Suprapubic skin (tissue), 4 donors: Measurements from ENCODE around the gene KAZALD1.

Experiments
- EP300 ChIP-seq: sonication (generic); formaldehyde crosslinking; IDR thresholded peaks from one replicate; pipeline ENCODE4 v1.6.1; 2017; ENCODE audit warnings: antibody characterized with exemption
- POLR2A ChIP-seq, 2 donors: fragments of 450-650 bp; IDR thresholded peaks; one replicate each; pipeline ENCODE4 v1.6.1; 2017; ENCODE audit warnings: antibody characterized with exemption in 2 of 2, mild to moderate bottlenecking in 2 of 2, moderate library complexity in 2 of 2
- POLR2AphosphoS5 ChIP-seq, 3 donors: sonication (generic); formaldehyde crosslinking; IDR thresholded peaks; one replicate each; pipeline ENCODE4 v1.6.1; 2017; ENCODE audit warnings: antibody characterized with exemption in 3 of 3
- TF ChIP-seq, protein P1 (sequence below), 2 donors: fragments of 200-600 bp in 1 of 2; fragments of 450-650 bp in 1 of 2; sonication (generic) in 1 of 2; IDR thresholded peaks; one replicate each; pipeline ENCODE4 v1.5.1; 2016 to 2019; ENCODE audit warnings: antibody characterized with exemption in 2 of 2, mild to moderate bottlenecking in 1 of 2, moderate library complexity in 1 of 2

DNA sequence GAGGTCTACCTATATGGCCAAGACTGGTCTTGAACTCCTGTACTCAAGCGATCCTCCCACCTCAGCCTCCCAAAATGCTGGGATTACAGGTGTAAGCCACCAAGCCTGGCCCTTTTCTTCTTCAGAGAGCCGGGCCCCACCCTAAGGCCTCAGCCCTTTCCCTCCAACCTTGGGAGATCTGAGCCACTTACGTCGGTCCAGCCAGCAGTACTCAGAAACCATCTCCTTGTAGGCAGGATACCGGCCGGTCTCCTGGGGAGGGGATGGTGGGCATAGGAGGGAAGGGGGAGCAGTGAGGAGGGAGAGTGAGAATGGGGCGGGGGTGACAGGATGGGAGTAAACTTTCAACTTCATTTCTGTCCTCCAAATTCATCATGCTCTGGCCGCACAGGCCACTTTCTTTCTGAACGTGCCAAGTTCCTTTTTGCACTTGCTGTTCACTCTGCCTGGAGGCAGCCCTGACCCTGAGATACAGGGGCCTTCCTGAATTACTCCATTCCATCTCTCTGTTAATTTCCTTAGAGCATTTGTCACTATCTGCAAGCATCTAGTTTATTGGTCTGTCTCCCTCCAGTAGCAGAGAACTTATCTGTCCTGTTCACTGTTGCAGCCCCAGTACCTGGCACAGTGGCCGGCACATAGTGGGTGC lies 41.2 kb upstream of the KAZALD1 start:
- TF ChIP-seq POLR2A (IDR thresholded peaks at IDR 0.05) (no peak), EP300 (no peak), POLR2AphosphoS5 (IDR thresholded peaks at IDR 0.05) (no peak)
- TF ChIP-seq, protein P1, sequence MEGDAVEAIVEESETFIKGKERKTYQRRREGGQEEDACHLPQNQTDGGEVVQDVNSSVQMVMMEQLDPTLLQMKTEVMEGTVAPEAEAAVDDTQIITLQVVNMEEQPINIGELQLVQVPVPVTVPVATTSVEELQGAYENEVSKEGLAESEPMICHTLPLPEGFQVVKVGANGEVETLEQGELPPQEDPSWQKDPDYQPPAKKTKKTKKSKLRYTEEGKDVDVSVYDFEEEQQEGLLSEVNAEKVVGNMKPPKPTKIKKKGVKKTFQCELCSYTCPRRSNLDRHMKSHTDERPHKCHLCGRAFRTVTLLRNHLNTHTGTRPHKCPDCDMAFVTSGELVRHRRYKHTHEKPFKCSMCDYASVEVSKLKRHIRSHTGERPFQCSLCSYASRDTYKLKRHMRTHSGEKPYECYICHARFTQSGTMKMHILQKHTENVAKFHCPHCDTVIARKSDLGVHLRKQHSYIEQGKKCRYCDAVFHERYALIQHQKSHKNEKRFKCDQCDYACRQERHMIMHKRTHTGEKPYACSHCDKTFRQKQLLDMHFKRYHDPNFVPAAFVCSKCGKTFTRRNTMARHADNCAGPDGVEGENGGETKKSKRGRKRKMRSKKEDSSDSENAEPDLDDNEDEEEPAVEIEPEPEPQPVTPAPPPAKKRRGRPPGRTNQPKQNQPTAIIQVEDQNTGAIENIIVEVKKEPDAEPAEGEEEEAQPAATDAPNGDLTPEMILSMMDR (IDR thresholded peaks at IDR 0.05), result no peak
